Muscle layer of colon (tissue), 2 donors: Measurements from ENCODE around the gene EEA1.
"Not testable (repeated sequence)": the region's sequence is repeated elsewhere in the genome, so short reads cannot be mapped to it uniquely, and the experiment has no call there.

ENCODE experiments used
- H3K27ac ChIP-seq: one replicate; pipeline ENCODE4 v1.7.0; 2013; ENCODE audit warnings: low read depth, mild to moderate bottlenecking, low read length, moderate library complexity
- H3K27me3 ChIP-seq, 2 donors: one replicate each; pipeline ENCODE4 v1.7.0; 2013; ENCODE audit warnings: low read length in 2 of 2, mild to moderate bottlenecking in 2 of 2; ENCODE audit not compliant: insufficient read depth in 2 of 2, control insufficient read depth in 1 of 2
- H3K36me3 ChIP-seq: one replicate; pipeline ENCODE4 v1.7.0; 2013; ENCODE audit warnings: mild to moderate bottlenecking, low read length; ENCODE audit not compliant: insufficient read depth
- H3K4me1 ChIP-seq: one replicate; pipeline ENCODE4 v1.7.0; 2013; ENCODE audit warnings: mild to moderate bottlenecking, low read length; ENCODE audit not compliant: insufficient read depth
- H3K4me3 ChIP-seq, 2 donors: one replicate each; pipeline ENCODE4 v1.7.0; 2013; ENCODE audit warnings: low read length in 2 of 2, low read depth in 1 of 2, mild to moderate bottlenecking in 1 of 2, moderate library complexity in 1 of 2
- H3K9ac ChIP-seq: one replicate; pipeline ENCODE4 v1.7.0; 2013; ENCODE audit warnings: low read length
- H3K9me3 ChIP-seq: one replicate; pipeline ENCODE4 v1.7.0; 2013; ENCODE audit warnings: mild to moderate bottlenecking, low read length
- donor health status: abdominal sarcoma.
- donor health status: Adenocarcinoma of cecum.

EEA1 gene

GRCh38 chr12:92928962-92929915 lies at the start of gene EEA1:
TSS of gene EEA1 (minus strand) at chr12:92929295. CDS start at chr12:92929066, 229 bp downstream.
- Histone ChIP-seq H3K27ac (peak within 1 kb of the TSS; percentile 91), H3K36me3 (no peaks in the 10 kb centered on the region), H3K27me3 (no peaks in the 10 kb centered on the region), H3K4me1 (peaks cover 35% of the 10 kb centered on the region), H3K4me3 (peak within 1 kb of the TSS; percentile 81 to 96), H3K9ac (peak within 1 kb of the TSS; percentile 96), H3K9me3 (no peaks in the 10 kb centered on the region)

GRCh38 chr12:92978607-92979006 lies 49.5 kb upstream of the EEA1 start:
- H3K36me3 ChIP-seq: no peaks in the 10 kb centered on the region
- H3K9me3 ChIP-seq: peaks cover 5% of the 10 kb centered on the region
- H3K27me3 ChIP-seq: no peaks in the 10 kb centered on the region
- no peaks in the 10 kb centered on the region for H3K4me1 ChIP-seq
- H3K4me3 ChIP-seq: no peak overlapping the region
- no peak overlapping the region for H3K27ac ChIP-seq
- no peak overlapping the region for H3K9ac ChIP-seq

DNA sequence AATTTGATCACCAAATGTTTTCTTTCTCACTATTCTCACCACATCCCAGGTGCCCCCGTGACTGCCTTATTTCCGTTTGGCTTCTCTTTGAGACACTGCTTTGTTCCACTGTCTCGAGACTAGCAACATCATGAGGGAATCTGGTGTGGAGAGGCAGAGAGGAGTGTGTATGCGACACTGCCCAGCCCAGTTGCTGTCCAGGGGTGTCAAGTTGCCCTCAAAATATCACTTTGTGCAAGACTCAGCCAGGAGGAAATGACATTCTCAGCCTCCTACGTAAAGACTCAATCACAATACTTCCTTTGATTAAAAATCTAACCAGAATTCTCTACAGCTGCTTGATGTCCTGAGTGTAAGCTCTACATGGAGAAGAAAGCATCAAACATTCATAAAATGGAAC lies 48.2 kb upstream of the EEA1 start:
- Histone ChIP-seq H3K27ac (no peak overlapping the region), H3K27me3 (no peaks in the 10 kb centered on the region), H3K36me3 (no peaks in the 10 kb centered on the region), H3K9me3 (peaks cover 5% of the 10 kb centered on the region), H3K4me3 (no peak overlapping the region), H3K4me1 (no peaks in the 10 kb centered on the region), H3K9ac (no peak overlapping the region)

DNA sequence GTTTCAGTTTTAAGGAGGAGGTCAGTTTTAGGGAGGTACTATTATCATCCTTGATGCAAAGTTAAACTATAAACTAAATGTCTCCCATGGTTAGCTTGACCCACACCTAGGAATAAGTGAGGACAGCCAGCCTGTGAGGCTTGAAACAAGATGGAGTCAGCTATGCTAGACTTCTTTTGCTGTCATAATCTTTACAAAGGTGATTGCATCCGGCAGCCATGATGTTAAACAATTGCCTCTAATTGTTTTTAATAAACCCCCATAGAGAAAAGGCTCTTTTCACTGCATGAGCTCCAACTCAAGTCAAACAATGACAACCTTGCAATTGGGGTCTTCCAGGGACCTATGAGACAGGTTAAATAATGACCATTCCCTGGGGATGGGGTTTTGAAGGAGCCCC lies 45.7 kb upstream of the EEA1 start:
- no peak overlapping the region for H3K9ac ChIP-seq

GRCh38 chr12:92973614-92974013 lies 44.5 kb upstream of the EEA1 start:
- Histone ChIP-seq H3K36me3 (no peaks in the 10 kb centered on the region), H3K4me3 (no peak overlapping the region), H3K27me3 (no peaks in the 10 kb centered on the region), H3K27ac (no peak overlapping the region), H3K9ac (no peak overlapping the region), H3K9me3 (peaks cover 5% of the 10 kb centered on the region), H3K4me1 (no peaks in the 10 kb centered on the region)

More for the DNA sequence above, 45.7 kb upstream of the EEA1 start:
- Histone ChIP-seq H3K27me3 (no peaks in the 10 kb centered on the region), H3K27ac (no peak overlapping the region), H3K9me3 (peaks cover 5% of the 10 kb centered on the region), H3K4me1 (no peaks in the 10 kb centered on the region), H3K36me3 (no peaks in the 10 kb centered on the region), H3K4me3 (no peak overlapping the region)

- Histone ChIP-seq H3K4me1 (no peaks in the 10 kb centered on the region), H3K27me3 (no peaks in the 10 kb centered on the region), H3K27ac (no peak overlapping the region), H3K9me3 (peaks cover 5% of the 10 kb centered on the region), H3K36me3 (no peaks in the 10 kb centered on the region), H3K9ac (no peak overlapping the region), H3K4me3 (no peak overlapping the region)
These were observed 42.9 kb upstream of the EEA1 start for GRCh38 chr12:92971859-92972524.

DNA sequence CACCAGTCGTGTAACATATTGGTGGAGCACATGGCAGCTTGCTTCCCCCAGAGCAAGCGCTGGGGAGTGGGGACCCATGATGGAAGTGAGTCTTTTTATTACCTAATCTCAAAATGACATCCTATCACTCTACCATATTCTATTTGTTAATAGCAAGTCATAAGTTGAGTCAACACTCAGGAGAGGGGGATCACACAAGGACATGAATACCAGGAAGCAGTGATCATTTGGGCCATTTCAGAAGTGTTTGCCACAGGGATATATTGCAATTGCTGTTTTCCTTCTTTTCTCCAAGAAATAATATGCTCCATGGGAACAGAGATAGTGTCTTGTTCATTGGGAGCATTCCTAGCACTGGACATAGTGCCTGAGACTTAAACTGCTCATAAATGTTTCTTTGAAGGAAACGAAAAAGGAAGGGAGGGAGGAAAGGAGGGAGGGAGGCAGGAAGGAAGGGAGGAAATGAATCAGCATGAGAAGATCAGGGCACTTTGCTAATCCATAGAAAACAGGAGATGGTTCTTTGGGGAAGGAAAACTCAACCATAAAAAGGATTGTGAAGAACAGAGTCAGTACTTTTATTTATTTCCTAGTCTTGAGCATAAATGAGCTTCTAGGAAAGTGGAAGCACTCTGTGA lies 39.2 kb upstream of the EEA1 start:
- Histone ChIP-seq H3K9me3 (no peaks in the 10 kb centered on the region), H3K9ac (no peak overlapping the region), H3K36me3 (no peaks in the 10 kb centered on the region), H3K27me3 (no peaks in the 10 kb centered on the region), H3K4me1 (no peaks in the 10 kb centered on the region), H3K4me3 (no peak overlapping the region), H3K27ac (no peak overlapping the region)

DNA sequence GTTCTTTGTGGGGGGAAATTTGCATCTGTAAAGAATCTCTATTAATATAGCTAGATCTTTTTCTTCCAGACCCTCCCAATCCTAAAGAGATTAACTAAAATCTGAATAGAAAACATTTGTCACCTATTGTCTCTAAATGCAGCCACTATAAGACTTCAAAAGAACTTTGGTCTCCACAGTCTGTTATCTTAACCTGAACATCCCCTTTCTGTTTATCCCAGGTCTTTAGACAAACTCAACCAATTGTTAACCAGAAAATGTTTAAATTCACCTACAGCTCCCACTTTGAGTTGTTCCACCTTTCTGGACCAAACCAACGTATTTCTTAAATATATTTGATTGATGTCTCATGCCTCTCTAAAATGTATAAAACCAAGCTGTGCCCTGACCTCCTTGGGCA lies 35.3 kb upstream of the EEA1 start:
- not testable (repeated sequence) for H3K27me3 ChIP-seq, H3K9me3 ChIP-seq, H3K36me3 ChIP-seq, H3K9ac ChIP-seq, H3K4me3 ChIP-seq, H3K27ac ChIP-seq, H3K4me1 ChIP-seq

GRCh38 chr12:92961949-92962348 lies 32.9 kb upstream of the EEA1 start:
- H3K9ac ChIP-seq: no peak overlapping the region
- H3K4me1 ChIP-seq: no peaks in the 10 kb centered on the region
- no peaks in the 10 kb centered on the region for H3K27me3 ChIP-seq
- no peaks in the 10 kb centered on the region for H3K36me3 ChIP-seq
- H3K27ac ChIP-seq: no peak overlapping the region
- no peak overlapping the region for H3K4me3 ChIP-seq
- H3K9me3 ChIP-seq: no peaks in the 10 kb centered on the region

- no peaks in the 10 kb centered on the region for H3K9me3 ChIP-seq
- H3K36me3 ChIP-seq: no peaks in the 10 kb centered on the region
- no peak overlapping the region for H3K9ac ChIP-seq
- H3K4me3 ChIP-seq: no peak overlapping the region
- no peaks in the 10 kb centered on the region for H3K4me1 ChIP-seq
- no peaks in the 10 kb centered on the region for H3K27me3 ChIP-seq
- H3K27ac ChIP-seq: no peak overlapping the region
These were observed 27.0 kb upstream of the EEA1 start for GRCh38 chr12:92955997-92956663.

GRCh38 chr12:92953747-92954146 lies 24.7 kb upstream of the EEA1 start:
- no peaks in the 10 kb centered on the region for H3K36me3 ChIP-seq
- no peak overlapping the region for H3K4me3 ChIP-seq
- H3K9me3 ChIP-seq: no peaks in the 10 kb centered on the region
- H3K4me1 ChIP-seq: no peaks in the 10 kb centered on the region
- no peaks in the 10 kb centered on the region for H3K27me3 ChIP-seq
- H3K9ac ChIP-seq: no peak overlapping the region
- H3K27ac ChIP-seq: no peak overlapping the region
